ENCODE results near the gene NCOA1.
"Not testable (repeated sequence)": the region's sequence is repeated elsewhere in the genome, so short reads cannot be mapped to it uniquely, and the experiment has no call there.

NCOA1 gene

DNA sequence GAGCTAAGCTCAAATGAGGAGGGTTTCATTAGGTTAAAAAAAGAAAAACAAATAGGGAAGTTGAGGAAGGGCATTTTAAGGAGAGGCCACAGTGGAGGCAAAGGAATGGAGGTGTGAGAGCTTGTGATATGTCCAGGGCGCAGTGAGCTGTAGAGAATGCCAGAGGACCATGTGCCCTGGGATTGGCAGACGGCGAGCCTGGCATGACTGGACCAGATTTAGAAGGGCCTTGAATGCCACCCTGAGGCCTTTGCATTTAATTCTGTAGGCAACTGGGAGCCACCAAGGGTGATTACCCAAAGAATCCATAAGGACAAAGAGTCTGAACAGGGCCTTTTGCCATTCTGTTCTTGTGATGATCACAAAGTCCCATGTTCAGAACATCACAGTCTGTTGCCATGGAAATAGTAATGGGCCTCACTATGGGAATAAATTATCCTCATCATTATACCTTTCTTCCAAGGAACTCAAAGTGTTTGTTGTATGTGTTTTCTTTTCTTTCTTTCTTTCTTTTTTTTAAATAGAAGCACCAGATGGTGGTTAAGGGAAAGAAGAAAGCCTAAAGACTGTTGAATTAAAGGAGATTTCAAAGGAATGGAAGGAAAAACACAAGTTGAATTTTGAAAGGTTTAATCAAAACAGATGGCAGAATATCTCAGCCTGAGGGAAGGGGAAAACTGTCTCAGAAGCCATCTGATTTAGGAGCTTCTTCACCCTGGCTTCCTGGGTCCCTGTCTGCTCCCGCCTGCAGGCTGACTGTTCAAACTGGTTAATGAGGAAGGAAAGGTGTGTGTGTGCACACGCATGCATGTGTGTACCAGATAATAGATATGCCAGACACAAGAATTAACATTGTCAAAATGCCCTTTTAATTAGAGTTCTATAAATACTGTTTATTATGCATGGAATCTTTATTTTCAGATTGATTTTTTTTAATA, 31.6 kb upstream of the NCOA1 start:
- WGBS, 2 experiments (ENCODE audit: insufficient coverage in 2 of 2), result 95 to 100% methylated on average over 3 to 4 of the region's 5 CpGs
- H3K4me3 ChIP-seq (ENCODE audit: extremely low read depth, insufficient read depth, low read length, poor library complexity, severe bottlenecking), result no peak overlapping the region
- no peaks in the 10 kb centered on the region for H3K9me3 ChIP-seq (ENCODE audit: control insufficient read depth, low read length)
- H3K36me3 ChIP-seq (ENCODE audit: control insufficient read depth, insufficient read depth, low read length), result no peaks in the 10 kb centered on the region
- peaks cover 4% of the 10 kb centered on the region for H3K4me1 ChIP-seq (ENCODE audit: control insufficient read depth, insufficient read depth, low read length, poor library complexity, severe bottlenecking)
- no peak overlapping the region for H3K27ac ChIP-seq (ENCODE audit: low read depth, low read length, severe bottlenecking)

DNA sequence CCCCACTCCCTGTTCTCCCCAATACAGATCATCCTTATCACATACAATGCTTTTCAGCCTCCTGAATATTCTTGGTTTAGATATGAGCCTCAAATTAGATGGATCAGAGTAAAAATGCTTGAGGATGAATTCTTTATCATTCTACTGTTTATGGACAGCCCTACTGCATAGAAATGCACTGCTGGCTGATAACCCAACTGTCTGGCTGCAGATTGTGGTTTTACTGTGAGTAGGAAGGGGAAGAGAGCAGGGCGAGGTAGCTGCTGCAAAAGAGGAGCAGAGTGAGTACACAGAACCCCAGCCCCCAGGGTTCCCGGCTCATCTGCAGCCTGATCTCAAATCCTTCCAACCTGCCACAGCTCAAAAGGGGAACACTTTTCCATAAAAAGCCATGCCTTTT, 29.4 kb upstream of the NCOA1 start:
- H3K4me3 ChIP-seq (ENCODE audit: extremely low read depth, insufficient read depth, low read length, poor library complexity, severe bottlenecking), result no peak overlapping the region
- 79 to 85% methylated on average over 1 to 2 of the region's 2 CpGs for WGBS, 2 experiments (ENCODE audit: insufficient coverage in 2 of 2)
- H3K4me1 ChIP-seq (ENCODE audit: control insufficient read depth, insufficient read depth, low read length, poor library complexity, severe bottlenecking), result peaks cover 4% of the 10 kb centered on the region
- H3K36me3 ChIP-seq (ENCODE audit: control insufficient read depth, insufficient read depth, low read length), result no peaks in the 10 kb centered on the region
- H3K9me3 ChIP-seq (ENCODE audit: control insufficient read depth, low read length), result no peaks in the 10 kb centered on the region
- no peak overlapping the region for H3K27ac ChIP-seq (ENCODE audit: low read depth, low read length, severe bottlenecking)

DNA sequence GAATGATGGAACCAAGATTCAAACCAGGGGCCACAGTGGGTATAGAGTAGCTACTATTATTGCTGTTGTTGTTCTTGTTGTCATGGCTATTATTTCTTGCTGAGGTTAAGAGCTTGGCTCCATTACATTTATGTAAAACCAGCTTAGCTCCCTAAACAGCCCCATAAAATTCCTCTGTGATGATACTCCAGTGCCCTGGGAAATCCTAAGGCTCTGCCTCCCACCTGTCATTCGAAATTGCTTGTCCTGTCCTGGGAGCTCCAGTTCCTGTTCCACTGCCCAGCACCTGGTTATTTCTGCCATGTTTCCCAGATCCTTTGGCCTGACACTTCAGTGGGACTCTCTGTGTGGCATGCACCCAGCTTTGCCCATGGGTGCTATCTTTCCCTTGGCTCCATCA, 27.8 kb upstream of the NCOA1 start:
- Histone ChIP-seq H3K36me3 (ENCODE audit: control insufficient read depth, insufficient read depth, low read length) (no peaks in the 10 kb centered on the region), H3K4me3 (ENCODE audit: extremely low read depth, insufficient read depth, low read length, poor library complexity, severe bottlenecking) (no peak overlapping the region), H3K27ac (ENCODE audit: low read depth, low read length, severe bottlenecking) (no peak overlapping the region), H3K9me3 (ENCODE audit: control insufficient read depth, low read length) (no peaks in the 10 kb centered on the region), H3K4me1 (ENCODE audit: control insufficient read depth, insufficient read depth, low read length, poor library complexity, severe bottlenecking) (no peaks in the 10 kb centered on the region)
- 89 to 90% methylated on average over 1 of the region's 1 CpG for WGBS, 2 experiments (ENCODE audit: insufficient coverage in 2 of 2)

DNA sequence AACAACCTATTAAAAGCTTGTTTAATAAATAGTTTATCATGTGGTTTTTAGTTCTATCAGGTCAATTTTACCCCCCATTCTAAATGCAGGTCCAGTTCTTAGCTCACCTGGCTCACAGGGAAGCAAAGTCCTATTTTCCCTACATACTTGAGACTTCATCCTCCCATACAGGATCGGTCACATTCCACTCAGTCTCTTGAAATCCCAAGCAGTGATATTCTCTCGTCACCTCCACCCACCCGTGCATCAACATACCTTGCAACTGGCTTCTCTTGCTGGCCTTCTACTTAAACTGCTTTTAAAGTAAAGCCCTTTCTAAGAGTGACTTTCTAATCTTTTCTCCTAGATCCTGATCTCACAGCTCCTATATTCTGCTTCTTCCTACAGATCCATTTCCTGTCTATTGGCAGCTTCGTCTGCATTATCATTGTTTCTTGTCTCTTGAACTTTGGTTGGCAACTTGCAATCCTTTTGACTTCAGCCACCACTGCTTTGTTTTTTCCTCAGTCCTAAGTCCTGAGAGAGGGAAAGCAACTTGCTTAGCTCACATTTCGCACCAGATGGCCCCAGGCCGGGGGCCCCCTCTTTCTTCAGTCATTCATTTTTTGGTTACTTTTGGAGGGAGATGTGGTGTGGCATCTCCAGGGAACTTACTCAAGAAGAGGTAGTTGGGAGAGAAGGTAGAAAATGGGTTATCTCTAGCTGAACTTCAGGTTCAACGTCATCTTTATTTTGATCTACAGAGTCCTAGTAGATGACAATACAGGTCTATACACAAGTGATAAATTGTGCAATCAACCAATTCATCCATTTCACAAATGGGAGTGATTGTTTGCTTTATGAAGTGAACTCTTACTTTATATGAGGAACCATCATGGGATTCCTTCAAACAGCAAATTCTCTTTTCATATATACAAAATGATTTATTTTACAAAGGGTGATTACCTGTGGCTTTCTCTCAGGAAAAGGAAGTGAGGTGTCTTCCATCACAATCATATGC, 23.9 kb upstream of the NCOA1 start:
- no peaks in the 10 kb centered on the region for H3K4me1 ChIP-seq (ENCODE audit: control insufficient read depth, insufficient read depth, low read length, poor library complexity, severe bottlenecking)
- H3K9me3 ChIP-seq (ENCODE audit: control insufficient read depth, low read length), result no peaks in the 10 kb centered on the region
- H3K36me3 ChIP-seq (ENCODE audit: control insufficient read depth, insufficient read depth, low read length), result no peaks in the 10 kb centered on the region
- H3K4me3 ChIP-seq (ENCODE audit: extremely low read depth, insufficient read depth, low read length, poor library complexity, severe bottlenecking), result no peak overlapping the region
- no peak overlapping the region for H3K27ac ChIP-seq (ENCODE audit: low read depth, low read length, severe bottlenecking)
- 57 to 69% methylated on average over 5 of the region's 7 CpGs for WGBS, 2 experiments (ENCODE audit: insufficient coverage in 2 of 2)

DNA sequence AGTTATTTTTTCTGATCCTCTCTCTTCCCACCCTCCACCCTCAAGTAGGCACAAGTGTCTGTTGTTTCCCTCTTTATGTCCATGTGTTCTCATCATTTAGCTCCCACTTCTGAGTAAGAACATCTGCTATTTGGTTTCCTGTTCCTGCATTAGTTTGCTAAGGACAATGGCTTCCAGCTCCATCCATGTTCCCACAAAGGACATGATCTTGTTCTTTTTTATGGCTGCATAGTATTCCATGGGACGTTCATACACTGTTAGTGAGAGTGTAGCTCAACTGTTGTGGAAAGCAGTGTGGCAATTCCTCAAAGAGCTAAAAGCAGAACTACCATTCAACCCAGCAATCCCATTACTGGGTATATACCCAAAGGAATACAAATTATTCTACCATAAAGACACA, 22.6 kb upstream of the NCOA1 start:
- H3K4me3 ChIP-seq (ENCODE audit: extremely low read depth, insufficient read depth, low read length, poor library complexity, severe bottlenecking); H3K36me3 ChIP-seq (ENCODE audit: control insufficient read depth, insufficient read depth, low read length); H3K4me1 ChIP-seq (ENCODE audit: control insufficient read depth, insufficient read depth, low read length, poor library complexity, severe bottlenecking); H3K27ac ChIP-seq (ENCODE audit: low read depth, low read length, severe bottlenecking); H3K9me3 ChIP-seq (ENCODE audit: control insufficient read depth, low read length): not testable (repeated sequence)
- no CpG with 5 or more reads among the region's 1 CpG for WGBS, 2 experiments (ENCODE audit: insufficient coverage in 2 of 2)

DNA sequence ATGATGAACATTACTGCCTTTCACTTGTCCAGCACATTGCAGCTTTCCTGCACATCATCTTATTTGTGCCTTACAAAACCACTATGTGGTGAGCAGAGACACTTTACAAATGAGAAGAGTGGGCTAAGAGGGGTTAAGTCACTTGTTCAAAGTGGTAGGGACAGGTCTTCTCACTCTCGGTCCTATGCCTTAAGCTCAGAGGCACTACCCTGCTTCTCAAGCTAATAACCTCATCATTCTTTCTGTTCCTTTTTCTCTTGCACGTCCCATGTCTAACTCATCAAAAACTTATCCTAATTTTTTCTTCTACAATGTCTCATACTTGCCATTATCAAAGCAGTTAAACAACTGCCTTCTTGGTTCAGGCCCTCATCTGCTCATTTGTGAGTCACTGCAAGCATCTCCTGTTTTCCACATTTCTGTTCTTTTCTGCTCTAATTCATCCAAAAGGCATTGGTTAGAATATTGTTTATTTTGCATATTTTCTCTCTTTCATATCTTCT, 21.9 kb upstream of the NCOA1 start:
- Histone ChIP-seq H3K4me3 (ENCODE audit: extremely low read depth, insufficient read depth, low read length, poor library complexity, severe bottlenecking) (no peak overlapping the region), H3K4me1 (ENCODE audit: control insufficient read depth, insufficient read depth, low read length, poor library complexity, severe bottlenecking) (no peaks in the 10 kb centered on the region), H3K36me3 (ENCODE audit: control insufficient read depth, insufficient read depth, low read length) (no peaks in the 10 kb centered on the region), H3K9me3 (ENCODE audit: control insufficient read depth, low read length) (no peaks in the 10 kb centered on the region), H3K27ac (ENCODE audit: low read depth, low read length, severe bottlenecking) (no peak overlapping the region)
- WGBS, 2 experiments (ENCODE audit: insufficient coverage in 2 of 2), result 86% methylated on average over 1 to 2 of the region's 2 CpGs

DNA sequence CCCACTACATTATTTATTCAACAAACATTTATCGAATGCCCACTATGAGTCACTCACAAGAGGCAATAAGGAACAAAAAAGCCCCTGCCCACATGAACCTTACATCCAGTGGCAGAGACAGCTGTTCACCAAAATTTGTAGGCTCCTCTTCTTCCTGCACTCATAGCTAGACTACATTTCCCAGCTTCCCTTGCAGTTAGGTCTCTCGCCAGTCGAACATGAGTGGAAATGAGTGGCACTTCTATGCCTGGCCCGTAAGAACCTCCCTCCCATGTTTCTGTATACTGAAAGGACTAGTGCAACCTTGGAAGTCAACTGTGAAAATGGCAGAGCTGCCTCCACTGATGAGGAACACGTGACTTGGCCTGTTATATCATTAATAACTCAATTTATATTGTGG, 19.4 kb upstream of the NCOA1 start:
- Histone ChIP-seq H3K27ac (ENCODE audit: low read depth, low read length, severe bottlenecking) (no peak overlapping the region), H3K4me3 (ENCODE audit: extremely low read depth, insufficient read depth, low read length, poor library complexity, severe bottlenecking) (no peak overlapping the region), H3K9me3 (ENCODE audit: control insufficient read depth, low read length) (no peaks in the 10 kb centered on the region), H3K36me3 (ENCODE audit: control insufficient read depth, insufficient read depth, low read length) (no peaks in the 10 kb centered on the region), H3K4me1 (ENCODE audit: control insufficient read depth, insufficient read depth, low read length, poor library complexity, severe bottlenecking) (no peaks in the 10 kb centered on the region)
- WGBS, 2 experiments (ENCODE audit: insufficient coverage in 2 of 2), result 100% methylated on average over 1 of the region's 5 CpGs

DNA sequence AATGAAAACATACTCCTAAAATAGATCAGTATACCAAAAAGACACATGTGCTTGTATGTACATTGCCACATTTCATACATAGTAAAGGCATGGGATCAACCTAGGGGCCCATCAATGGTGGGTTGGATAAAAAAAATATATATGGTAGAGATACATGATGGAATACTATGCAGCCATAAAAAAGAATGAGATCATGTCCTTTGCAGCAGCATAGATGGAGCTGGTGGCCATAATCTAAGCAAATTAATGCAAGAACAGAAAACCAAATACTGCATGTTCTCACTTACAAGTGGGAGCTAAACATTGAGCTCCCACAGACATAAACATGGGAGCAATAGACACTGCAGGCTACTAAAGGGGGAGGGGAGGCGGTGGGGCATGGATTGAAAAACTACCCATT, 18.6 kb upstream of the NCOA1 start:
- no peaks in the 10 kb centered on the region for H3K4me1 ChIP-seq (ENCODE audit: control insufficient read depth, insufficient read depth, low read length, poor library complexity, severe bottlenecking)
- no peaks in the 10 kb centered on the region for H3K36me3 ChIP-seq (ENCODE audit: control insufficient read depth, insufficient read depth, low read length)
- H3K4me3 ChIP-seq (ENCODE audit: extremely low read depth, insufficient read depth, low read length, poor library complexity, severe bottlenecking), result no peak overlapping the region
- WGBS, 2 experiments (ENCODE audit: insufficient coverage in 2 of 2), result no CpG with 5 or more reads among the region's 1 CpG
- H3K9me3 ChIP-seq (ENCODE audit: control insufficient read depth, low read length), result no peaks in the 10 kb centered on the region
- H3K27ac ChIP-seq (ENCODE audit: low read depth, low read length, severe bottlenecking), result no peak overlapping the region

DNA sequence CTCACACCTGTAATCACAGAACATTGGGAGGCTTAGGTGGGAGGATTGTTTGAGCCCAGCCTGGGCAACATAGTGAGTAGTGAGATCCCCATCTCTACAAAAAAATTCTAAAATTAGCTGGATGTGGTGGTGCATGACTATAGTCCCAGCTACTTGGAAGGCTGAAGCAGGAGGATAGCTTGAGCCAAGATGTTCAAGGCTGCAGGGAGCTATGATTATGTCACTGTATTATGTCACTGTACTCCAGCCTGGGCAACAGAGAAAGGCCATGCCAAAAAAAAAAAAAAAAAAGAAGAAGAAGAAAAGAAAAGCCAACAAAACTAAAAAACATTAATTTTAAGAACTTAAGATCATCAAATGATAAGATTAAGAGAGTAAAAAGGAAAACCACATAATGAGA, 17.4 kb upstream of the NCOA1 start:
- no peaks in the 10 kb centered on the region for H3K4me1 ChIP-seq (ENCODE audit: control insufficient read depth, insufficient read depth, low read length, poor library complexity, severe bottlenecking)
- H3K36me3 ChIP-seq (ENCODE audit: control insufficient read depth, insufficient read depth, low read length), result no peaks in the 10 kb centered on the region
- no peak overlapping the region for H3K27ac ChIP-seq (ENCODE audit: low read depth, low read length, severe bottlenecking)
- H3K9me3 ChIP-seq (ENCODE audit: control insufficient read depth, low read length), result no peaks in the 10 kb centered on the region
- H3K4me3 ChIP-seq (ENCODE audit: extremely low read depth, insufficient read depth, low read length, poor library complexity, severe bottlenecking), result no peak overlapping the region

DNA sequence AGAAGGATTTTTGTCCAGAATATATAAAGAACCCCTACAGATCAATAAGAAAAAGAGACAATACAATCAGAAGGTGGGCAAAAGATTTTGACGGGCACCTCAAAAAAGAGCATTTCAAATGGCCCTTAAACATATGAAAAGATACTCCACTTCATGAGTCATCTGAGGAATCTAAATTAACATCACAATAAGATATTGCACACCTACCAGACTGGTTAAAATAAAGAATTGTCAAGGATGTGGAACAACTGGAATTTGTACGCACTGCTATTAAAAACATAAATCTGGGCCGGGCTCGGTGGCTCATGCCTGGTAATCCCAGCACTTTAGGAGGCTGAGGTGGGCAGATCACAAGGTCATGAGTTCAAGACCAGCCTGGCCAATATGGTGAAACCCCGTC, 17.0 kb upstream of the NCOA1 start:
- 85 to 97% methylated on average over 4 to 5 of the region's 5 CpGs for WGBS, 2 experiments (ENCODE audit: insufficient coverage in 2 of 2)
- H3K9me3 ChIP-seq (ENCODE audit: control insufficient read depth, low read length), result no peaks in the 10 kb centered on the region
- no peaks in the 10 kb centered on the region for H3K36me3 ChIP-seq (ENCODE audit: control insufficient read depth, insufficient read depth, low read length)

More for the DNA sequence above, 17.0 kb upstream of the NCOA1 start:
- H3K4me3 ChIP-seq (ENCODE audit: extremely low read depth, insufficient read depth, low read length, poor library complexity, severe bottlenecking), result no peak overlapping the region
- no peak overlapping the region for H3K27ac ChIP-seq (ENCODE audit: low read depth, low read length, severe bottlenecking)
- H3K4me1 ChIP-seq (ENCODE audit: control insufficient read depth, insufficient read depth, low read length, poor library complexity, severe bottlenecking), result no peaks in the 10 kb centered on the region
